ENCODE data around the gene LINGO3. TPM values are rescaled to one million over a fixed set of nuclear protein-coding genes. Genes with fewer than 3 reads are reported as not detected.

Gene LINGO3
- total RNA-seq, 1 donor: not detected

GRCh38 chr19:2291185-2291751 is 16.7 kb downstream of the LINGO3 start:
- no peak overlapping the region for H3K4me3 ChIP-seq (ENCODE audit: low read depth, low read length)
- TF ChIP-seq, protein P1, sequence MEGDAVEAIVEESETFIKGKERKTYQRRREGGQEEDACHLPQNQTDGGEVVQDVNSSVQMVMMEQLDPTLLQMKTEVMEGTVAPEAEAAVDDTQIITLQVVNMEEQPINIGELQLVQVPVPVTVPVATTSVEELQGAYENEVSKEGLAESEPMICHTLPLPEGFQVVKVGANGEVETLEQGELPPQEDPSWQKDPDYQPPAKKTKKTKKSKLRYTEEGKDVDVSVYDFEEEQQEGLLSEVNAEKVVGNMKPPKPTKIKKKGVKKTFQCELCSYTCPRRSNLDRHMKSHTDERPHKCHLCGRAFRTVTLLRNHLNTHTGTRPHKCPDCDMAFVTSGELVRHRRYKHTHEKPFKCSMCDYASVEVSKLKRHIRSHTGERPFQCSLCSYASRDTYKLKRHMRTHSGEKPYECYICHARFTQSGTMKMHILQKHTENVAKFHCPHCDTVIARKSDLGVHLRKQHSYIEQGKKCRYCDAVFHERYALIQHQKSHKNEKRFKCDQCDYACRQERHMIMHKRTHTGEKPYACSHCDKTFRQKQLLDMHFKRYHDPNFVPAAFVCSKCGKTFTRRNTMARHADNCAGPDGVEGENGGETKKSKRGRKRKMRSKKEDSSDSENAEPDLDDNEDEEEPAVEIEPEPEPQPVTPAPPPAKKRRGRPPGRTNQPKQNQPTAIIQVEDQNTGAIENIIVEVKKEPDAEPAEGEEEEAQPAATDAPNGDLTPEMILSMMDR (IDR thresholded peaks at IDR 0.05; ENCODE audit: insufficient read depth, low read length): no peak
- DNase-seq (ENCODE audit: low read depth): no peak

GRCh38 chr19:2290441-2291184 is 17.3 kb downstream of the LINGO3 start:
- no peak for DNase-seq (ENCODE audit: low read depth)
- TF ChIP-seq, protein P1 (IDR thresholded peaks at IDR 0.05; ENCODE audit: insufficient read depth, low read length): no peak
- H3K4me3 ChIP-seq (ENCODE audit: low read depth, low read length): no peak overlapping the region

- TF ChIP-seq, protein P1 (IDR thresholded peaks at IDR 0.05; ENCODE audit: insufficient read depth, low read length): no peak
- H3K4me3 ChIP-seq (ENCODE audit: low read depth, low read length): peak overlapping the region; percentile 44
- no peak for DNase-seq (ENCODE audit: low read depth)
These were observed 18.1 kb downstream of the LINGO3 start for GRCh38 chr19:2289714-2290435.

GRCh38 chr19:2288818-2289713 is 18.9 kb downstream of the LINGO3 start:
- no peak overlapping the region for H3K4me3 ChIP-seq (ENCODE audit: low read depth, low read length)
- DNase-seq (ENCODE audit: low read depth): no peak
- TF ChIP-seq, protein P1 (IDR thresholded peaks at IDR 0.05; ENCODE audit: insufficient read depth, low read length): no peak

GRCh38 chr19:2288338-2288817 is 19.6 kb downstream of the LINGO3 start:
- TF ChIP-seq, protein P1 (IDR thresholded peaks at IDR 0.05; ENCODE audit: insufficient read depth, low read length): no peak
- no peak for DNase-seq (ENCODE audit: low read depth)
- no peak overlapping the region for H3K4me3 ChIP-seq (ENCODE audit: low read depth, low read length)
